GM21526 (cell line): ENCODE measurements around the gene NOM1.

Source experiments
- ATAC-seq: cut with Tn5 transposase; IDR thresholded peaks from one replicate; pipeline ENCODE4 v1.9.1; 2021; ENCODE audit warnings: moderate library complexity; ENCODE audit not compliant: unreplicated experiment, low FRiP score

Gene NOM1

DNA sequence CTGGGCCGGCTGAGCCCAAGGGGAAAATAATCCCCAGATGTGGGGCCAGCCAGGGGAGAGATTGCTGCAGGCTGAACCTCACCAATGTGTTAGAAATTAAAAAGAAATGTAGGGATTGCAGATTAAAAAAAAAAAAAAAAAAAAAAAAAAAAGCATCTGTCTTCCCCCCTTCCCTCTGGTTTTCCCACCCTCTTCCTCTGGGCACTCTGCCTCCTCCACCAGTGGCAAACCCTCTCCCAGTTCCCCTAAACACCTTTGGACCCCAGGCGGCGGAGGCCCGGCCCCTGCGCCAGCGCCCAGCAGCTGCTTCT is 53.9 kb downstream of the NOM1 start:
- ATAC-seq, result no peak

DNA sequence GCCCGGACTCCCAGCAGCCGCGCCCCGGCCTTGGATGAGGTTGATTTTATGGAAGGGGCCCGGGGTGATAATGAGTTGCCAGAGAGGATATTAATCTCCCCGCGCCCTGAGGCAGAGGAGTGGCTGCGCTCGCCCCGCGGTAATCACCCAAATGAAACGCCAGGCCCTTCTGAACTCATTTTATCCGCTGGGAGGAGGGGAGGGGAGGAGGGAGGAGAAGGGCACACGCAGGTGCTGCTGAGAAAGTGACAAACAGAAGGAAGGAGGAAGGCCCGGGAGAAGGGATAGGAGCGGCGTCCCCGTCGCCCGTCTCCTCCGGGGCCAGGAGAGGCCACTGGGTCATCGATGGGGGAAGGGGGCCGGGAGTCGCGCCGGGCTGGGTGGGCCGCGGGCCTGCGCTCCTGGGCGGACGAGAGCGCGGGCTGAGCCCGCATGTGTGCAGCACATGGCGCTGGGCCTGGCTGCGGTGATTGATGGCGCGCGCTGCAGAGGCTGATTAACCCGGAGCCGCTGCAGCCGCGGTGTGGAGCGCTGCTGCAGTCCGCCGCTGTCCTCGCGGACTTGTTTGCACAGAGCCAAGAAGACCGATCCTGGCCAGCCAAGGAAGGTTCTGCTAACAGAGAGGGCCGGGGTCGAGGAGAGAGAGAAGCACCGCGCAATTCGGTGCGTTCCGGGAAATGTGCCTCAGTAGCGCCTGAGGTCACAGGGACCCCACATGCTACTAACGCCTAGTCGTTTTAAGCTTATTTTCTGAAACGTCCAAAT is 54.4 kb downstream of the NOM1 start:
- ATAC-seq, result no peak

DNA sequence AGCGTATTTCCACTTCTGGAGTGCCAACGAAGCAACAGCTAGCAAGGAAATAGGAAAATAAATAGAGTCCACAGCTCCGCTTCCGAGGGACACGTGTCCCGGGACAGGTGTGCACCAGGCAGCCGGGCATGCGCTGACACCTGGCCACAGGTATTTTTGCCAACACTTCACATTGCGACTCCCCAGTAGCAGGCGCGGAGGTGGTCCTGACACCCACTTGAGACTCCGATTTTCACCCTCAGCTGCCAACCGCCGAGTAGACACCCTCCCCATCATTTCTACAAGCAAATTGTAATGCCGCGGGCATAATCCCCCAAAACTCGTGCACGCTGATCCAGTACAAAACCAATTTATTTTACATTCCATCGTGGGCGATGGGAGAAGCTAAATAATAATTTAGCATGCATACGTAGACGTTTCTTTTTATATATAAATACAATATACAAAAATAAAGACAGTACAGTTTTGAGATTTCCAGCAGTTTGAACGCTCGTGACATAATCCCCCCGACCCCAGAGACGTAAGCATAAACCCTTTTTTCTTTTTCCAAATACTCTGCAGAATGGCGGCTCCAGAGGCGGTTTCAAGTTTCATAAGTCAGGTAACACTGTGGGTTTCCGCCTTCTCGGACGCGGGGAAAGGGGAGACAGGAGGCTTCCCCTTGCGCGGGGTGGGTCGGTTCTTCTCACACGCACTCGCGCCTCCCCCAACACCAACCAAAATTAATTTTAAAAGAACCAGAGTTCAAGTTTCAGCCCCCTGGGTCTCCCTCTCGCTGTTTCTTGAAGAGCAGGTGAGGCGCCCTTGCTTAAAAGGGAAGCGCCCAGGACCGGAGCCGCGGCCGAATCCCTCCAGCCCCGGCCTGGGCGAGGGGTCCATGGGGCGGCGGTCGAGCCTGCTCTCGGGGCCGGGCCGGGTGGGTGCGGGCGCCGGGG is 55.3 kb downstream of the NOM1 start:
- no peak for ATAC-seq

DNA sequence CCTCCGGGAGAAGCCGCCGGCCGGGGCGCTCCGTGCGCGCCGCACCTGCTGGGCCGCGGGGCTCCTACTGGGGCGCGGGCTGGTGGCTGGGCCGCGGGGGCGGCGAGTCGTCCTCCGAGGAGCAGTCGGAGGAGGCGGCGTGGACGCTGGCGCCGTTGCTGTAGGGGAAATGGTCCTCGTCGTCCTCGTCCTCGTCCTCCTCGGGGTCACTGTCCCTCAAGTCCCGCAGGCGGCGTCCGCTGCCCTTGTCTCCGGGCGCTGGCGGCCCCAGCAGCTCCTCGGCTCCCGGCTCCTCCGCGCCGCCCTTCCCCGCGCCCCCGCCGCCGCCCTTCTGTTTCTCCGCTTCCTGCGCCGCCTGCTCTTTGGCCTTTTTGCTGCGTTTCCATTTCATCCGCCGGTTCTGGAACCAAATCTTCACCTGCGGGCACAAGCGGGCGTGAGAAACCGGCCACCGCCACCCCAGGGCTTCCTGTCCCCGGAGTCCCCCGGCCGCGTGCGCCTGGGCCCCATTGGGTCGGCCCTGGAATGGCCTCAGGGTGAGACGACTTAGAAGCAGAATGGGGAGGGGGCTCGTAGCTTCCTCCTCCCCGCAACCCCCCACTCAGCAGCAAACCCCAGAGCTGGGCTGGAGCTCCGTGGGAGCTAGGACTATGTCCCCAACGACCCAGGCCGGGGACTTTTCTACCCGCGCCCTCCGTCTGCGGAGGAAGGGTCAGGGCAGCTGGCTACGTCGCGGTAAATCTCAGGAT is 56.1 kb downstream of the NOM1 start:
- no peak for ATAC-seq

DNA sequence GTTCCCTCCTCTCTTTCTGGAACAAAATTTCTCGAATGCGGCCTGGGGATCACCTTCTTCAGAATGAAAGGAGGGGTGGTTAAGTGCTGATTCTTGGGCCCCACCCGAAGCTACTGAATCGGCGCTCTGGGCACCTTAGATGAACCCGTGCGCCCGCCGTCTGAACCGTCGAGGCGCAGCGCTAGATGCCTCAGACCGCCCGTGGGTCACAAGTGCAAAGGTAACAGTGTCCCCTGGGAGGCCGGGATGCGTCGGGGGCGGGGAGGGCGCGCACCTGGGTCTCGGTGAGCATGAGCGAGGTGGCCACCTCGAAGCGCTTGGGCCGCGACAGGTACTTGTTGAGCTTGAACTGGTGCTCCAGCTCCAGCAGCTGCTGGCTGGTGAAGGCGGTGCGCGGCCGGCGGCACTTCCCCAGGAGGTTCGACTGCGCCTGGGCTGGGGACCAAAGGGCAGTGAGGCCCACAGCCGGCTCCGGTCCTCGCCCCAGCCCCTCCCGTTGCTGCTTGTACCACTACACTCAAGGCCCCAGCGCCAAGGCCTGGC is 56.8 kb downstream of the NOM1 start:
- ATAC-seq, result no peak

DNA sequence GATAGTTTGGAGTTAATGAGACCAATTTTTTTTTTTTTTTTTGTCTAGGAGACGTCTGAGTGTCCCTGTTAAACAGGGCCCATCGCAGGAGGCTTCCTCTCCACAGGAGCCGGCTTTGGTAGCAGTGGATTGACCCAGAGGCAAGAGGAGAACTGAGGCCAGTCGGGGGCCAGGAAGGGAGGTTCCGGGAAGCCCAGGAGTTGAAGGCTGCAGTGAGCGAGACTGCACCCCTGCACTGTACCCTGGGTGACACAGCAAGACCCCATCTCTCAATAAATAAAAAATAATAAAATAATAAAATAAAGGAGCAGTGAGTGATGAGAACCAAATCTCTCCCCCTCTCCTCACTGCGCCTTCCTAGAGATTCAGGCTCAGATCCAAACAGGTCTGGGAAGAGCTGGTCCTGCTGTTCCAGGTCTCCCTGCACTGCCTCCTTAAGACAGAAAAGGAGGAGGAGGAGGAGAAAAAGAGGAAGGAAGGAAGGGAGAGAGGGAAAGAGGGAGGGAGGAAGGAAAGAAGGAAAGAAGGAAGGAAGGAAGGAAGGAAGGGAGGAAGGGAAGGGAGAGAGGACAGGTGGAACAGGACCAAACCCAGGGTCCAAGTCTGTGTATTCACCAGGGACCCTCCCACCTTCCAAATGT is 57.4 kb downstream of the NOM1 start:
- ATAC-seq, result no peak

DNA sequence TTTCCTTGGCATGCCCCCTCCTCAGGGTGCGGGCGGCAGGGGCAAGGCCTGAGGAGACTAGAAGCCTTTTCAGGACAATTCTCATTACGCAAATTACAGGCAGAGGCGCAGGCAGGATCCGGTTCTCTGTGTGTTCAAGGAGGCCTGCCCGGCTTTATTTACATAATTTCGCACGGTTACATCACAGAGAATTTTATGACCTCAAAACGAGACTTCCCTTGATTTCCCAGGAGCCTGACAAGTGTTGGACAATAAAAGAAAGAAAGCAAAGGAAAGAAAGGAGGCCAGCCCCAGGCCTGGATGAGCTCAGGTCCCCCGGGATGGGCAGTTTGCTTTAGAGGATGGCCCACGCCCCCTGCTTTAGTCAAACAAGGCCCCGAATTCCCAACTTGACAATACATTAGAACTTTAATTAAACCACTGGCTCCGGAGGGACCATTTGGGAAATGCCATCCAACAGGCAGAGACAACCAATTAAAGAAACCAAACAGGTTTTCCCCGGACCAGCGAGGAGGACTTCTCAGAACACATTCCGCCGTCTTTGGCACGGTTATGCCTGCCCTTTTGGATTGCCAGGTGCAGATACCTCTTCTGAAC is 58.1 kb downstream of the NOM1 start:
- ATAC-seq, result no peak

DNA sequence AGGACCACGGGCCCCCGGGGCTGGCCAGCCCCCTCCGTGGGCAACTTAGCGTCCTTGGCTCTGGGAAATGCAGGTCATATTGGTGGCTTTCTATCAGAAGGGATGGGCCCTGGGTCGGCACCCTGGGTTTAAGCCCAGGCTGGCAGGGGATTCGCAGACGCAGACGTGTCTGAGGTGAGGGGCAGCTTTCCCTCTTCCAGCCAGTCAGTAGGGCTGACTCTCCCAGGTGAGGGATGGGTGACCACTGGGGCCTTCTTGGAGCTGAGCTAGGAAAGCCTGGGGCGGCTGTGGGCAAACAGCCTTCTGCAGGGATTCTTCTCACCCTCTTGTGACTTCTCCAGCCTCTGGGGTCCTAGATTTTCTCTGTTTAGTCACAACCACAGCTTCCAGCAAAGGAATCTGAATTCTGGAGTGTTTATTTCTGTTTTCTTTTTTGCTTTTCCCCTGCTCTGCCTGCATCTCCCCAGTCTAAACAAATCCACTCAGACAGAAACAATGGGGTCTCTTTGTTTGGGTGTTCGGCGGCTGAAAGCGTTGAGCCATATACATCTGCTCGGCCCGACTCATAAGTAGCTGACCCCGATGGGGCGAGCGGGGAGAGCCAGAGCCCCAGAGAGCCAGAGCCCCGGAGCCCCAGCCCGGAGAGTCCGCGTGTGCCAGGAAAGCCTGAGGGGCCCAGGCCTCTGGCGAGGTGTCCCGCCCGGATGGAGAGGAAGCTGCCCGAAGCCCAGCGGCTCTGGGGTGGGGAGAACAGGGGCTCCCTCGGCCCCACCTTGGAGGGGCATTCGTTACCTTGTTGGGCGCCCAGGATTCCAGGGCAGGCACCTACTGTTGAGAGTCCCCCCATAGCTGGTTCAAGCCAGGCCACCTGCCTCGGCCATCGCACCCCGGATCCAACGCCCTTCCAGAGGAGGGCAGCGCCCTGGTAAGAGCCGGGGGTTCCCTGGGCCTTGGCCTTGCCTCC is 59.0 kb downstream of the NOM1 start:
- no peak for ATAC-seq

DNA sequence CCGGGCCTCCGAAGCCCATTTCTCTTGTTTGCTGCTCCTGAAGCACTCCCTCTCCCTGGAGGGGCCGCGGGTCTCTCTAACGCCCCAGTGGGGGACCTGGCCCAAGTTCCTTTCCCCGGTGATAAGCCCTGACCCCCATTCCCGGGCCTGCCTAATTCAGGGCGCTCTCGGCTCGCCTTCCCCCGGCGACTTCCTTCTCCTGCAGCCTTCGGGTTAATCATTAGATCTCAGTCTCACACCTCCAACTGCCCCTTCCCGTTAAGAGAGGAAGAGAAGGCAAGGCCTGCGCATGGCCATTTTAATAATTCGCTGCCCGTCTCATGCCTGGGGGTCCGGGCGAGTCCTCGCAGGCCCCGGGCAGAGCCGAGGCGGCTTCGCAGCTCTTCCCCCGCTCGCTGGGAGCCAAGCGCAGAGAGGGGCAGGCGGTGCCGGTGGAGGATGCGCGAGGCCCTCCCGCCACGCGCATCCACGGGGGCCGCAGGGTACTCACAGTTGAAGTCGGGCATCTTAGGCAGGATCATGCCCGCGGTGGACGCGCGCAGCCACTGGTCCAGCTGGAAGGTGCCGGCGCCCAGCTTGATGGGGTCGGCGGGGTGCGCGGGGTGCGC is 59.8 kb downstream of the NOM1 start:
- ATAC-seq, result no peak

DNA sequence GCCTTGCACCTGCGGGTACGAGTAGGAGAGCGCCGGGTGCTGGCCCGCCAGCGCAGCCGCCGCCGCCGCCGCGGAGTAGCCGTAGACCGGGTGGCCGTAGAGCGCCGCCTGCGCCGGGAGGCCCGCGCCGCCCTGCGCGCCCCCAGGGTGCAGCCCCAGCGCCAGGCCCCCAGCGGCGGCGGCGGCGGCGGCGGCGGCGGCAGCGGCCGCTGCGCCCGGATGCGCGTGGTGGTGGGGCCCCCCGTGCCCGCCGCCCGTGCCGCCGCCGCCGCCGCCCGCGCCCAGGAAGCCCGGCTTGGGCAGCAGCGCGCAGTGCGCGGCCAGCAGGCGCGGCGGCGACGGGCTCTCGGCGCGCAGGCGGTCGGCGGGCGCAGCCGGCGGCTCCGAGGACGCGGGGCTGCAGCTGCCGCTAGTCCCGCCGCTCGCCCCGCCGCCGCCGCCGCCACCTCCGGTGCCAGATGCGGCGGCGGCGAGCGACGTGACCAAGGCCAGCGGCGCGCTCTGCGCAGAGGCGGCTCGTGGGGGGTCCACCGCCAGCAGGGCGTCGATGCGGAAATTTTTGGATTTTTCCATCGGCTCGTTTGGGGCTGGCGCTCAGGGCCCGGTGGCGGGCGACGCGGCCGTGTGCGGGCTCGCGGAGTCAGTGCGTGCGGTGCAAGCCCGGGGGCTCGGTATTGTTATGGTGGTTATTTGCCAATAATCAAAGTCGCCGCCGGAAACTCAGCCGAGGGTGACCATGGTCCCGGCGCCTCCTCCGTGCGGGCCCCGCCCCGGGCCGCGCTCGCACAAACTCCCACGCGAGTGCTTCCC is 60.5 kb downstream of the NOM1 start:
- peak; percentile 28 for ATAC-seq

DNA sequence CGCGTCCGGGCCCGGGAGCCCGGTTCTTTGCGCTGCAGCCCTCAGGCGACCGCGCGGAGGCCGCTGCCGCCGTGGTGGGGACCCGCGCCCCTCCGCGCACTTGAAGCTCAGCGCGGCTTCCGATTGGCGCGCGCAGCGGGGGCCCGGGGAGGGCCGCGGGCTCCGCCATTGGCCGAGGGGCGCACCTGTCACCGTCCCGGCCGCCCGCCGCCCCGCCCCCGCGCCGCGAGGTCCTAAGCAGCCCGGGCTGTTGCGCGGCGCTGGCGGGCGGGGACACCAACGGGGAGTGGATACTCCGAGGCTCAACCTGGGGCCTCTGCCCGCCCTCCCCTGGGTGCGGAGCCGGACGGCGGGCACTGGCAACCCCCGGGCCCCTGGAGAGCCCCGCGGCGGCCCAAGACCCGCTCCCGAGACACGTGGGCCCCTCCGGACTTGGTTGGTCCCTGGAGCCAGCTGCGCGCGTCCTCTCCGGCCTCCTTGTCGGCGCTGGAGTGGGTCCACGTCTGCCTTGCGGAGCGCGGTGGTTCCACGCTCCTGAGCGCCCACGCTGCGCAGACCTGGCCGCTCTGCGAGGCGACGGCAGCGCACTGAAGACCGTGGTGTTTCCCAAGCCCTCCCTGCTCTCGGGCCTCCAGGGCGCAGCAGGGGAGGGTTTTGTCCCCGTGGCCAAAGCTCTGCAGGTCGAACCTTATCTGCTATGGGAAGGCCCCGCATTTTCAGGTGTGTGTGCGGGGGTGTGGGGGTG is 61.2 kb downstream of the NOM1 start, which contains the start of gene MNX1:
MNX1 (minus strand) TSS at position 76 of the 745 bp plus-strand sequence. CDS start 313 bp downstream, outside the sequence.
- ATAC-seq, result peak; percentile 80

DNA sequence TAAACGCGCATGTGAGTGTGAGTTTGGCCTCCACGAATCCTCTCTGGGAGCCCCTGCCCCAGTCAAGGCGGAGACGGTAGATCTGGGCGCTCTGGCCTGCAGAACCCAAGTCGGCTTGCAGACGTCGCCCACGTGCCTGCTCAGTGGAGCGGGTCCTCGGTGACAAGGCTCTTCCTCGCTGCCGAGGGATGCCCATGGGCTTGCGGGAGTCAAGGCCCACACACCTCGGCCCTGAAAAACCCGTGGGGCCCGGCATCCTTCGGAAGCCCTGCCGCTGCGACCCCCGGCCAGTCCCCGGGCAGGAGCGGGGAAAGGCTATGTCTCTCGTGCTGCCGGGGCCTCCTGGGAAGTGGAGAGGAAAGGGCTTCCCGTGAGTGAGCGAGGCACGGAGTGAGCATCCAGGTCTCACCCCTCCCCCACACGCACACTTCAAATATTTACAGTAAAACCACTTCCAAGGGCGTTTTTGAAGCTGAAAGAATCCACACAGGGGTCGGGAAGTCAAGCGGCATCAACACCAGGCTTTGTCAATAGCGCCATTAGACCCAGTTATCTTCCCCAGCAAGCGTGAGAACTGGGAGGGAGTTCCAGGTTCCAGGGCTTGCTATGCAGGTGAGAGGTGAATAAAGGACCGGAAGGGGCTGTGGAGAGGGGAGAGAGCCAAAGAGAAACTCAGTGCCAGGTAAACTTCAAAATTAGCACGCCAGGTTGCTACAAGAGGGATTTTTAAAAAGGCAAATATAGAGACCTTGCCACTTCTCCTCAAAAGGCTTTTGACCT is 62.0 kb downstream of the NOM1 start:
- no peak for ATAC-seq

DNA sequence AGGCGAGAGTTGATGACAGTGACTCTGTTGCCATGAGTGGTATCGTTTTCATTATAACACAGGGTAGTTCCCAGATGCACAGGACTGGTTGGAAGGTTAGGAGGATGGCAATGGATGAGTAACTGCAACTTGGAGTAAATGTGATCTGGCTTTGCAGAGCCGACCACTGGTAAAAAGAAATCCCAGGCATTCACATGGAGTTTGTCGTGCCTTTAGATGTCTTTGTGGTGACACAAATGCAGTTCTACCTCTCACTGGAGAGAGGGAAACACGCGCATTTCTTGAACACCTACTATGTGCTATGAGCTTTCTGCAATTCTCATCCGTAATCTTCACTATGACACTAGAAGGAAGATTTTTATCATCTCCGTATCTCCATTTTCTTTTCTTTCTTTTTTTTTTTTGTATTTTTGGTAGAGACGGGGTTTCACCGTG is 62.6 kb downstream of the NOM1 start:
- ATAC-seq, result no peak

DNA sequence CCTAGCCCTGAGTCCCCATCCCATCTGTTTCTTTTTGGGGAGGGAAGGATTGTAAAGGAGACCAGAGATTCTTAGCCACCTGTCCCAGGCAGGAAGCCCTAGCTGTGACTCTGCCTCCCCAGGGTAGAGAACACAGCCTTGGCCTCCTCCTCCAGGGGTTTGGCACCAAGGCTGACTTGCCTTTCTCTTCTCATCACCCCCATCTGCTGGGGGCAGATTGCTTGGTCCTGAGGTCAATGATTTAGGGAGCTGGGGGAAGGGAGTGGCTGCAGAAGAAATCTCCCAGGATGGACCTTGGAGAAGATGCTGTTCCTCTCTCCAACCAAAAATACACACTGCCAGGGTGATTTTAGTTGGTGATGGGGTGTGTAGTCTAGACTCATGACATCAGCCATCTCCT is 63.6 kb downstream of the NOM1 start:
- no peak for ATAC-seq

DNA sequence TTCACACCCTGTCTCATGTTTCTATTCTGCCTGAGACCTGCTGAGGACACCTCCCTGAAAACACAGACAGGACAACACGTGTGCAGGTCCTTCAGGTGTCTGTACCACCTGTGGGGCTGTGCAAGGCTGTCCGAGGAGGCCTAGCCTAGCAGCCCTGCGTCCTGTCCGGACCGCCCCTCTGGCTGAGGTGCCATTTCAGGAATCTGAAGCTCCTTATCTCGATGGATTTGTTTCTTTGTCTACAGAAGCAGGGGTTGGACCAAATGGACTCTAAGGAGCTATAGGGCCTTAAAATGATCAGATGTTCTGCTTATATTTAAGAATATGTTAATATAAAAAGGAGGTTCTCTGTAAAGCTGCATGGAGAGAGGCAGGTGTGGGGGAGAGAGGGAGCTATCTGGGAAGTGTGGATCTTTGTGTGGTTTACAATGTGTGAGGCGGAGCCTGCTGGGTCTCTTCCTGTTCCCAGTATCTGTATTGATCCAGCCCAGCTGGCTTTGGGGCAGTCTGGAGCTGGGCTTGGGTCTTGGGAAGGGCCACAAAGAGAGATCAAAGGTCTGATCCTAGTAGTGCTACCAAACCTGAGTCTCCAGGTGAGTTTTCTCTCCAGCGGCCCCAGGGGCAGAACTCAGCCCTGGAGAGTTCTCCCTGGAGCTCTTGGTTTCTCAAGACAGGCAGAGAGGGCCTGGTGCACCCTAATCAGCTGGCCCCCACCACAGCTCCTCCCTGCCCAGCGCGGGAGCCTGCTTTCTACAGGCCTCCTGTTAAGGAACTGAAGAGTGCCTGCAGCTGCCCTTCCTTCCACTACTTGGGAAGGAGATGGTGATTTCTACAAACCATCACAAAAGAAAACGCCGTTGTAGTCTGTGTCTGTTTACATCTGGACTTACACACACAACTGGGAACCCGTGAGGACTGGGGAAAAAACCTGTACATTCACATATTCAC is 64.4 kb downstream of the NOM1 start:
- no peak for ATAC-seq
